GM18951 (cell line): ENCODE results near the gene SPEM2.
"Not testable (repeated sequence)": the region's sequence is repeated elsewhere in the genome, so short reads cannot be mapped to it uniquely, and the experiment has no call there.

ENCODE experiments used
- POLR2A ChIP-seq: IDR thresholded peaks from 4 replicates; pipeline ENCODE4 v1.6.1; 2011; ENCODE audit warnings: mild to moderate bottlenecking; ENCODE audit not compliant: insufficient read length, insufficient read depth; ENCODE audit errors: extremely low read depth
- in situ Hi-C: fragments of 300-500 bp; cut with MboI; formaldehyde crosslinking; loops from one replicate; pipeline ENCODE4 v1.12.0; 2022; ENCODE audit warnings: low sequenced_read_pairs, mixed read lengths, inconsistent platforms; ENCODE audit not compliant: unreplicated experiment

The SPEM2 gene

DNA sequence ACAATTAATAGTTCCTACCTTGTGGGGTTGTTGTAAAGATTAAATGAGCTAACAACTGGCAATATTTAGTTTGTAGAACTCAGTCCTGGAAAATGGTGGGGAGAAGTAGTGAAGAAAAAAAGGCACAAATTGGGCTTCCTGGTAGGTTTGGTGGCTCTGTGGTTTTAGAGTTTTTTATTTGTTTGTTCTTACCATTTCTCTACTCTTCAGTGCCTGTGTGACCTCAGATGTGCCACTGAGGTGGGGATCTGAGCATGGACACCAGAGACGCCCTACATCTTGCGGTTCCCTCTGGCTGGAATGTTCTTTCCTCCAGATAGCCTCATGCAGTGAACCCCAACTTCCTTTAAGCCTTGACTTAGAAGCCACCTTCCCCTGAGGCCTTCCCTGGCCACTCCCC is 46.3 kb downstream of the SPEM2 start:
- in situ Hi-C loops, result no loop called here
- TF ChIP-seq POLR2A, result no peak

DNA sequence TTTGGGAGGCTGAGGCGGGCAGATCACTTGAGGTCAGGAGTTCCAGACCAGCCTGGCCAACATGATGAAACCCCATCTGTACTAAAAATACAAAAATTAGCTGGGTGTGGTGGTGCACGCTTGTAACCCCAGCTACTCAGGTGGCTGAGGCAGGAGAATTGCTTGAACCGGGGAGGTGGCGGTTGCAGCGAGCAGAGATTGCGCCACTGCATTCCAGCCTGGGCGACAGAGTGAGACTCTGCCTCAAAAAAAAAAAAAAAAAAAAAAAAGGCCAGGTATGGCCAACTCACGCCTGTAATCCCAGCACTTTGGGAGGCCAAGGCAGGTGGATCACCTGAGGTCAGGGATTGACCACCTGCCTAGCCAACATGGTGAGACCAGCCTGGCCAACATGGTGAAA is 49.4 kb downstream of the SPEM2 start:
- in situ Hi-C loops, result not testable (repeated sequence)

- in situ Hi-C loops, result no loop called here
- TF ChIP-seq POLR2A, result no peak
These were observed 50.5 kb downstream of the SPEM2 start for GRCh38 chr17:7475764-7476422.

DNA sequence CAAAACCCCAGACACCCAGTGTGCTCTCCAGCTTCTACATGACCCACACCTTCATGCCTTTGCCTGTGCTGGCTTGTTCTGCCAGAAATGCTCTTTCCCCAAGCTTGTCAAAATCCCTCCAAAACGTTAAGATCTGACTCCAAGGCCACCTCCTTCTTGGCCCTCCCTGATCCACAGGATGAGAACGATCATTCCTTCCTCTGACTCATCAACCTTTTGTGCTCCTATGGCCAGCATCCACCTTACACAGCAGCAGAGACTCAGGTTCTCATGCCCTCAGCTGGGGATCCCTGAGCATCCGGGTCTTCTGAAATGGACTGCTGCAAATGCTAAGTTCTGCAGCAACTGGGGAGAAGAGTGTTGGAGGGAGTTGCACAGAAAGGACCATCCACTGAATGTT is 51.1 kb downstream of the SPEM2 start:
- in situ Hi-C loops, result no loop called here
- TF ChIP-seq POLR2A, result no peak

DNA sequence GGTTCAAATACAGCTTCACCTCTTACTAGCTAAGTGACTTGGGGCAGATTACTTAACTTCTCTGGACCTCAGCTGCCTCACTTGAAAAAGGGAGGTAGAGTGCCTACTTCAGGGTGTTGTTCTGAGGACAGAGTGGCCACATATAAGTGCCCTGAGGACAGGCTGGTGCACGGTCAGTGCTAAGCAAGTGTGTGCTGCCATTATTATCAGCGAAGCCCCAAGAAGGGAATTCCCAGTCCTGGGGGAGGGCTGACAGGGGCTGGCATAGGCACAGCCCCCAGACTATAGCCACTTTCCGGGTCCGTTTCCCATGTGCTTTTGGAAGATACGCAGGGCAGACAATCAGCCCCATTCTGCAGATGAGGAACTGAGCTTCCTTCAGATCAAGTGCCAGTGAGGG is 51.5 kb downstream of the SPEM2 start:
- in situ Hi-C loops, result no loop called here
- no peak for TF ChIP-seq POLR2A
